ENCODE results near the gene RAB35.

RAB35 gene

GRCh38 chr12:120086801-120087621, 29.5 kb downstream of the RAB35 start:
- peak; percentile 99 for DNase-seq (ENCODE audit: low read depth)

DNA sequence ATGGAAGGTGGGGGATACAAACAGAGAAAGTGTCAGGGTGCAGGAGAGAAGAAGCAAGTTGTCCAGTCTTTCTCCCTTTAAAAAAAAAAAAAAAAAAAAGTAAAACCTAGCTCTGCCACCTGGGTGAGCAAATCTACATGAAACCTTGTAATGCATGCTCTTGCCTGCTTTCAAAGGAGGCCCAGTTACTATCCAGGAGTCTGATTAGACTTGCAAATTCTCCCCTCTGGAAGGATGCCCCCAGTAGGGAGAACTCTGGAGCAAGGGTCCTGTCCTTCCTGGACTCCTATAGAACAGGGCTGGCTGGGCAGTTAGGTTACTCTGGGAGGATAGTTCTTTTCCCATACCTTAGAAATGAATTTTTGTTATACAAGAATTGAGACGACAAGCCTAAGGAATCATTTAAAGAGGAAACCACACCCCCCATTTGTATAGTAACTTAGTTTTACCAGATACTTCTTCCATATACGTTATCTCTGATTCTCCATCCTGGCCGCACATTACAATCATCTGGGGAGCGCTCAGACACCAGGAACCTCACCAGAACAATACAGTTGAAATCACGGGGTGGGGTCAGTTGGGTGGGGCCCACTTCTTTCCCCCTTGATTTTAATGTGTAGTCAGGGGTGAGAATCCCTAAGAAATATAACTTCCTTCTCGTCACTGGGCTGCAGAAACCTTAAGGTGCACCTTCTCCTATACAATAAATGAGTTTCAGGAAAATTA, 30.5 kb downstream of the RAB35 start:
- no peak for DNase-seq (ENCODE audit: low read depth)

- DNase-seq (ENCODE audit: low read depth): no peak
These were observed 34.9 kb downstream of the RAB35 start for GRCh38 chr12:120081641-120082040.

GRCh38 chr12:120079411-120080400, 36.8 kb downstream of the RAB35 start:
- no peak for DNase-seq (ENCODE audit: low read depth)

- no peak for DNase-seq (ENCODE audit: low read depth)
These were observed 37.7 kb downstream of the RAB35 start for GRCh38 chr12:120078868-120079267.

DNA sequence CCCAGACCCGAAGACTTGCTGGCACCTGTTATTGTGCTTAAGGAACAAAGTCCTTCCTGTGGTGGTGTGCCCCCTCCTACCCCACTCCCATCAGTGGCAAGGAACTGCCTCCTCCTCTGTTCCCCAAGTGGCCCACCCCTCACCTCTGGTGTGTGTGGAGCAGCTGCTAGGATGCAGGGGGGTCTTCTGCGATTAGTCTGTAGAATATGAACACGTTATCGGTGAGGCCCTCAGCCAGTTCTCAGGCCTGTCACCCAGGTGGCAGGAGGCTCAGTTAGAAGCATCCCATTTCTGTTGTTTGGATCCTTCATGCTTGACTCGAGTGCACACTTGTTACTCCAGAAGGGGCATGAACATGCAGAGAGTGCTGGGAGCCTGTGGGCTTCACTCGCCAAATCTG, 39.3 kb downstream of the RAB35 start:
- no peak for DNase-seq (ENCODE audit: low read depth)

GRCh38 chr12:120076651-120077050, 39.9 kb downstream of the RAB35 start:
- DNase-seq (ENCODE audit: low read depth): no peak

DNA sequence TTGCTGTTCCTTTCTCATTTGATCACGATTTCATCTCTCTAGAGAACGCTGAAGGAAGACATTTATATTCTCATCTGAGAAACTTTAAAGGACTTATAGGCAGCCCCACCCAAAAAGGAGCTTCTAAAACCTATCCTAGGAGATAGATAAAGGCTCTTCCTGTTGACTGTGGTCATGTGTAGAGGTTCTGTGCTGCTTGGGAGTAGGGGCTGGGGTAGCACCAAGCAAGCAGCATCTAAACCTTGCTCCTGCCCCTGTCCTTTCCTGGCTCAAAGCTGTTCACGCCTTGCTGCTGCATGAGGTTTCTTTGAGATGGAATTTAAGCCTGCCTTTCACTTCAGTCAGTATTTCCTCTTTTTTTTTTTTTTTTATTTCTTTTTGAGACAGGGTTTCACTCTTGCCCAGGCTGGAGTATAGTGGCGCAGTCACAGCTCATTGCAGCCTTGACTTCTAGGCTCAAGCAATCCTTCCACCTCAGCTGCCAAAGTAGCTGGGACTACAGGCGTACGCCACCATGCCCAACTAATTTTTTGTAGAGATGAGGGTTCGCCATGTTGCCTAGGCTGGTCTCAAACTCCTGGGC, 41.4 kb downstream of the RAB35 start:
- no peak for DNase-seq (ENCODE audit: low read depth)

- no peak for DNase-seq (ENCODE audit: low read depth)
These were observed 43.9 kb downstream of the RAB35 start for GRCh38 chr12:120072472-120073249.

GRCh38 chr12:120071493-120072020, 45.0 kb downstream of the RAB35 start:
- no peak for DNase-seq (ENCODE audit: low read depth)

GRCh38 chr12:120069278-120069677, 47.3 kb downstream of the RAB35 start:
- no peak for DNase-seq (ENCODE audit: low read depth)

DNA sequence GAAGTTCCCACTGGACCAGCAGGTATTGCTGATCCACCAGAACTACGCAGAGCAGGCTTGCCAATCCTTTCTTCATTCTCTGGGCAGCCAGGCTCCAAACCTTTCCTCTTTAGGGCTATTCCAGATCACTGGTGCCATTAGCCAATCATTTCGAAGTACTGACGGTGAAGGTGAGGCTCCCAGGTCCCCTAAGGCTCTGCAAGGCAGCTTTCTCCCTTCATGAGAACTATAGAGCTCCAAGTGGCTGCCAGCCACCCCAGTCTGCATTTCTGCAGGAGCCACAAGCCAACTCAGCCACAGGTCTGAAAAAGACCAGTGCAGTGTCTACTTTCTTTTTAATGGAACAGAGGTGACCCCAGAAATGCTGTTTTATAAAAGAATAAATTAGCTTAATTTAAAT, 48.7 kb downstream of the RAB35 start:
- DNase-seq (ENCODE audit: low read depth): no peak

GRCh38 chr12:120067084-120067869, 49.3 kb downstream of the RAB35 start:
- no peak for DNase-seq (ENCODE audit: low read depth)

GRCh38 chr12:120066341-120066740, 50.2 kb downstream of the RAB35 start:
- no peak for DNase-seq (ENCODE audit: low read depth)

DNA sequence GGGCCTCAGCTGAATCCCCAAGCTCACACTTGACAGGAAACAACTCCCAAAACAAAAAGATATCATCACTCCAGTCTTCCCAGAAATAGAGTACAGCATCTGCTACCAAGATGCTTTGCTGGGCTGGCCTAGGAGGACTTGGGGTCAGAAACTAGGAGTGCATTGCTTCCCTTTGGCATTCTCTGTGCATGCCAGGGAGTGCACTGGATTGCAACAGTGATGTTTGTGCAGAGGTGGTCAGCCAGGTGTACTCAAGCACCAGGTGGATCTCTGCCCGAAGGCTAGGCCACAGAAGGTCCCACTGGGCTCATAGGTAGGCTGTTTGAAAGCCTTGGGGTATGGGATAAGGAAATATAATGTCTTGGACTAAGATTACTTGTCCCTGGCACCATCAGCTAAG, 51.1 kb downstream of the RAB35 start:
- DNase-seq (ENCODE audit: low read depth): no peak

DNA sequence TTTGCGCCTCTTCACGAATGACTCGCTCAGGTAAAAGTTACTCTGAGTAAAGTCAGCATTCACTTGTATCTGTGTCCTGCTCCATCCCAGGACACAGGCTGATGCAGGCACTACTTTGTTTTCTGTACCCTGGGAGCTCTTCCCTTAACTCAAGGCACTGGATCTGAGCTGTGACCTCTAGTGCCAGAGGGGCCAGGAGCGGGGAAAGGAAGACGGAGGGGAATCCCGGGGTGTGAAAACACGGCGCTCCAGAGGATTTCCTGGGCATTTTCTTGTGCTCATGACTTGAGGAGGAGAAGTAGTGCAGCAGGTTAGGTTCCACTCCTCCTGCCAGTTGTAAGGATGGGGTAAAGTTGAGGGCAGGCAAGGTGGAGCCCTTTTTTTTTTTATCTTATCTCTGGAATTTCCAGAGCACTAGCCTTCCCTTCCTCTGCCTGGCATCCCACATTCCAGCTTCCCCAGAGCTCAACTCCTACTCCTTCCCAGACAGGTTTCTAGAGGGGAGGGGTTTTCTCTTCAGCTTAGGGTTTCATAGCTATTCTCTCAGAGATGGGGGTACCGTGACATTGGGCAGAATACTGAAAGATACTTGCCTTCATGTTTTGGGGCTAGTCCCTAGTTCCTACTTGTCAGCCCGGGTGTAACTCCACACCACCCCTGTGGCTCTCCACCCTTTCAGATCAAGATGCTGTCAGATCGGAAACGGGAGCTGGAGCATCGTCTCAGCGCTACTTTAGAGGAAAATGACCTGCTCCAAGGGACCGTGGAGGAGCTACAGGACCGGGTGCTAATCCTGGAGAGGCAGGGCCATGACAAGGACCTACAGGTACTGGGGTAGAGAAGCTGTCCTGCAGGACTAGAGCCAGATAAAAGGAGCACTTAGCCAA, 52.3 kb downstream of the RAB35 start:
- DNase-seq (ENCODE audit: low read depth): no peak

- no peak for DNase-seq (ENCODE audit: low read depth)
These were observed 53.5 kb downstream of the RAB35 start for GRCh38 chr12:120062976-120063579.

- no peak for DNase-seq (ENCODE audit: low read depth)
These were observed 54.9 kb downstream of the RAB35 start for GRCh38 chr12:120061575-120062214.
